ENCODE results near the gene PFDN5. TPM values are rescaled to one million over a fixed set of nuclear protein-coding genes. Genes with fewer than 3 reads are reported as not detected.

PFDN5 gene
- polyA plus RNA-seq, 1 experiment, result 991 TPM

DNA sequence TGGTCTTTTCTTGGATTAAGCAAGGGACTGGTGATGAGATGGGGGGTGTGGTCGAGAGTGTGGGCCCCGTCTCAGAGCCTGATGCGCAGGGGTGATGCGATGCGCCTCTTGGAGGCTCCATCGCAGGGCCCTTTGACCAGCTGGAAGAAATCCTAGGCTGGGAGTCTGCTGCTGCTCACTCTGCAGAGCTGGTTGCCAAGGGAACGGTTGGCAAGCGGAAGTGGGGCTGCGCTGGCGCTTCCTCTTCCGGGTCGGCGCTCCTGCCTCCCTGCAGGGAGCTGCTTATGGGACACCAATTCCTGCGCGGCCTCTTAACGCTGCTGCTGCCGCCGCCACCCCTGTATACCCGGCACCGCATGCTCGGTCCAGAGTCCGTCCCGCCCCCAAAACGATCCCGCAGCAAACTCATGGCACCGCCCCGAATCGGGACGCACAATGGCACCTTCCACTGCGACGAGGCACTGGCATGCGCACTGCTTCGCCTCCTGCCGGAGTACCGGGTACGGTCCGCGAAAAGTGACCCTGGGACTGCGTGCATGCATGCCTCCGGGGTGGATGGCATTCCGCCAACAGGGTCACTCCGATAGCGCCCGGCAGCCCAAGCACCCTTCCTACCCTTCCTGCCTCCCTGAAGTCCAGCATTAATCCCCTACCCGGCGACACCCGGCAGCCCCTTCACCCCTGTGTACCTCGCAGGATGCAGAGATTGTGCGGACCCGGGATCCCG lies 4.3 kb downstream of the PFDN5 start, which contains the start of gene MYG1:
MYG1 (plus strand) TSS at position 242 of the 727 bp plus-strand sequence; CDS start at position 285, 43 bp downstream.
- ChIA-PET CTCF (interaction anchor here (0.6 to 16.4 kb wide), 4 partner anchors 23 to 340 kb away, joined by 4 to 183 read pairs (median 42); partner anchors contain the start of gene AAAS), POLR2A (interaction anchor here (0.7 to 1.4 kb wide), 10 partner anchors 9 to 205 kb away, joined by 3 to 6 read pairs (median 4); partner anchors contain the start of genes AAAS and SP1)
- DNase-seq (ENCODE audit: low read depth, low spot score), result no peak
- H3K9me3 ChIP-seq (ENCODE audit: control insufficient read depth, insufficient read depth, low read length), result no peaks in the 10 kb centered on the region; the same call in 1 of the 2 replicates
- TF ChIP-seq, protein P1, sequence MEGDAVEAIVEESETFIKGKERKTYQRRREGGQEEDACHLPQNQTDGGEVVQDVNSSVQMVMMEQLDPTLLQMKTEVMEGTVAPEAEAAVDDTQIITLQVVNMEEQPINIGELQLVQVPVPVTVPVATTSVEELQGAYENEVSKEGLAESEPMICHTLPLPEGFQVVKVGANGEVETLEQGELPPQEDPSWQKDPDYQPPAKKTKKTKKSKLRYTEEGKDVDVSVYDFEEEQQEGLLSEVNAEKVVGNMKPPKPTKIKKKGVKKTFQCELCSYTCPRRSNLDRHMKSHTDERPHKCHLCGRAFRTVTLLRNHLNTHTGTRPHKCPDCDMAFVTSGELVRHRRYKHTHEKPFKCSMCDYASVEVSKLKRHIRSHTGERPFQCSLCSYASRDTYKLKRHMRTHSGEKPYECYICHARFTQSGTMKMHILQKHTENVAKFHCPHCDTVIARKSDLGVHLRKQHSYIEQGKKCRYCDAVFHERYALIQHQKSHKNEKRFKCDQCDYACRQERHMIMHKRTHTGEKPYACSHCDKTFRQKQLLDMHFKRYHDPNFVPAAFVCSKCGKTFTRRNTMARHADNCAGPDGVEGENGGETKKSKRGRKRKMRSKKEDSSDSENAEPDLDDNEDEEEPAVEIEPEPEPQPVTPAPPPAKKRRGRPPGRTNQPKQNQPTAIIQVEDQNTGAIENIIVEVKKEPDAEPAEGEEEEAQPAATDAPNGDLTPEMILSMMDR (IDR thresholded peaks at IDR 0.05; ENCODE audit: low read depth, low read length), result peak; percentile 26; the same call in 1 of the 2 replicates
- H3K4me3 ChIP-seq (ENCODE audit: low read depth, low read length), result peak within 1 kb of the TSS; percentile 92
- H3K27me3 ChIP-seq (ENCODE audit: control insufficient read depth, insufficient read depth, low read length), result no peaks in the 10 kb centered on the region
- peak within 1 kb of the TSS; percentile 96 for H3K27ac ChIP-seq (ENCODE audit: low read depth, low read length)

DNA sequence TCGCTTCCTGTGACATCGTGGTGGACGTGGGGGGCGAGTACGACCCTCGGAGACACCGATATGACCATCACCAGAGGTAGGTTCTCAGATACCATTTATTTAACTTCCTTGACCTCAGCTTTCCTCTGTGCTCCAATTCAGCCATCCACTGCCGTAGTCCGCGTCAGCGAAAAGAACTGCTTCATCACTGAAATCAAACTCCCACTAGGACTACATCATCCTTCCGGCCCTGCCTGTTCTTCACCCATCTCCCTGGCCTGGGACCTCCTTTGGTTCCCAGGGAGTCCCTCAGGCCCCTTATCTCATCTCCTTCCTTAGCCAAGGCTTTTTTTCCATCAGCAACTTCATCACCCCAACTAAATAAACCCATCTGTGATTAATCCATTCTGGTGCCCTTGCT lies 4.8 kb downstream of the PFDN5 start:
- Histone ChIP-seq H3K27me3 (ENCODE audit: control insufficient read depth, insufficient read depth, low read length) (no peaks in the 10 kb centered on the region), H3K27ac (ENCODE audit: low read depth, low read length) (peak overlapping the region; percentile 96), H3K9me3 (ENCODE audit: control insufficient read depth, insufficient read depth, low read length) (no peaks in the 10 kb centered on the region; the same call in 1 of the 2 replicates), H3K4me3 (ENCODE audit: low read depth, low read length) (peak overlapping the region; percentile 92)
- POLR2A ChIA-PET, result interaction anchor here (0.7 to 1.4 kb wide), 4 partner anchors 33 to 221 kb away, joined by 3 to 6 read pairs (median 3); partner anchors contain the start of genes SP1 and SPRYD3
- TF ChIP-seq, protein P1 (IDR thresholded peaks at IDR 0.05; ENCODE audit: low read depth, low read length), result no peak
- DNase-seq (ENCODE audit: low read depth, low spot score), result peak; percentile 21
- CTCF ChIA-PET, result interaction anchor here (1.0 to 8.4 kb wide), 2 partner anchors 22 to 45 kb away, joined by 4 to 80 read pairs; partner anchors contain the start of gene AAAS

DNA sequence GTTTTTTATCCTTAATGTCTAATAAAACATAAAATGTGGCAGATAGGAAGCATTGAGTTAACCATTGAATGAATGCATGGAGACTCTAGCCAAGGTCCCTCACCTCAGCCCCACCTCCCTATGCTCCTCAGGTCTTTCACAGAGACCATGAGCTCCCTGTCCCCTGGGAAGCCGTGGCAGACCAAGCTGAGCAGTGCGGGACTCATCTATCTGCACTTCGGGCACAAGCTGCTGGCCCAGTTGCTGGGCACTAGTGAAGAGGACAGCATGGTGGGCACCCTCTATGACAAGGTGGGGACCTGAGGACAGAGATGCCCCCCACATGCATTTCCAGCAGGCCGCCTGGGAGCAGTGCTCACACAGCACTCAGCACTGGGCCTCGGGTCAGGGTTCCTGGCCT lies 7.6 kb downstream of the PFDN5 start:
- POLR2A ChIA-PET, result no interaction called here
- CTCF ChIA-PET, result interaction anchor here (2.5 kb wide), 1 partner anchor 19 kb away, joined by 16 read pairs; the partner anchor contains the start of gene AAAS
- H3K4me3 ChIP-seq (ENCODE audit: low read depth, low read length), result no peak overlapping the region
- no peak overlapping the region for H3K27ac ChIP-seq (ENCODE audit: low read depth, low read length)
- no peak for DNase-seq (ENCODE audit: low read depth, low spot score)
- H3K9me3 ChIP-seq (ENCODE audit: control insufficient read depth, insufficient read depth, low read length), result no peaks in the 10 kb centered on the region; the same call in 1 of the 2 replicates
- no peaks in the 10 kb centered on the region for H3K27me3 ChIP-seq (ENCODE audit: control insufficient read depth, insufficient read depth, low read length)
- TF ChIP-seq, protein P1 (IDR thresholded peaks at IDR 0.05; ENCODE audit: low read depth, low read length), result no peak

DNA sequence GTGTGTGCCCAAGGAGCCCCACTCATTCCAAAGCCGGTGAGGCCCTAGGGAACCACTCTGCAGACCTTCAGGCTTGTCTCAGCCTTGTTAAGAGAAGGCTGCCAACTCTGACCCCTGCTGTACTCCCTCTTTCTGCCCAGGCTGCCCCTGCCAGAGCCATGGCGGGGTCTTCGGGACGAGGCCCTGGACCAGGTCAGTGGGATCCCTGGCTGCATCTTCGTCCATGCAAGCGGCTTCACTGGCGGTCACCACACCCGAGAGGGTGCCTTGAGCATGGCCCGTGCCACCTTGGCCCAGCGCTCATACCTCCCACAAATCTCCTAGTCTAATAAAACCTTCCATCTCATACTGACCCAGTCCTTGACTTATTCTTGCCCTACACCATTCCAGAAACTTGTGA lies 11.5 kb downstream of the PFDN5 start:
- ChIA-PET POLR2A (no interaction called here), CTCF (no interaction called here)
- H3K9me3 ChIP-seq (ENCODE audit: control insufficient read depth, insufficient read depth, low read length), result no peaks in the 10 kb centered on the region
- H3K4me3 ChIP-seq (ENCODE audit: low read depth, low read length), result no peak overlapping the region
- TF ChIP-seq, protein P1 (IDR thresholded peaks at IDR 0.05; ENCODE audit: low read depth, low read length), result no peak
- no peak for DNase-seq (ENCODE audit: low read depth, low spot score)
- H3K27me3 ChIP-seq (ENCODE audit: control insufficient read depth, insufficient read depth, low read length), result no peaks in the 10 kb centered on the region
- H3K27ac ChIP-seq (ENCODE audit: low read depth, low read length), result no peak overlapping the region

DNA sequence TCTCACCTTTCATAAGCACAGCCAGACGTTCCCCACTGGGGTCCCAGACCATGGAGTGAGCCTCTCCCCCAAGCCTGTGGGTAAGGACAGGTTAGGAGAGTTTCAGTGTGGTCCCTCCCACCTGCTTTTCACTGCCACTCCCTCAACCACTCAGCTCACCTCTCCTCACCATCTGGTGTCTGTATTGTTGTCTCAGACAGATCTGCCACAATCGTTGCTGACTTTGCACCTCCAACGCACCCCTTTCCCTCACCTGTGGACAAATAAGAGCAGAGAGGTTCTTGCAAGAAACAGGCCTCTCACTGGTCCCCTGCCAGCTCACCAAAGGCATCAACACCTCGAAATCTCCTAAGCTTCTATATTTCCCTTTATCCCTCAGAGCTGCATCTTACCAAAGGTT lies 12.9 kb downstream of the PFDN5 start:
- POLR2A ChIA-PET, result interaction anchor here (0.9 to 1.1 kb wide), 2 partner anchors 13 kb away, joined by 3 read pairs; partner anchors contain the start of gene PFDN5

More for the DNA sequence above, 12.9 kb downstream of the PFDN5 start:
- Histone ChIP-seq H3K27me3 (ENCODE audit: control insufficient read depth, insufficient read depth, low read length) (no peaks in the 10 kb centered on the region), H3K27ac (ENCODE audit: low read depth, low read length) (no peak overlapping the region), H3K9me3 (ENCODE audit: control insufficient read depth, insufficient read depth, low read length) (no peaks in the 10 kb centered on the region), H3K4me3 (ENCODE audit: low read depth, low read length) (no peak overlapping the region)
- no peak for DNase-seq (ENCODE audit: low read depth, low spot score)
- TF ChIP-seq, protein P1 (IDR thresholded peaks at IDR 0.05; ENCODE audit: low read depth, low read length), result no peak
- CTCF ChIA-PET, result interaction anchor here (5.5 kb wide), 1 partner anchor 13 kb away, joined by 34 read pairs; the partner anchor contains the start of gene AAAS

Measured in AG04450 (cell line).